Gastrocnemius medialis (tissue), 4 donors: Measurements from ENCODE around the gene PIP4K2B. TPM values are rescaled to one million over a fixed set of nuclear protein-coding genes. Genes with fewer than 3 reads are reported as not detected.

Experiments used
- ATAC-seq, 2 donors: fragments of 150-250 bp; one replicate each; pipeline ENCODE4 v1.9.1; 2016
- DNase-seq, 2 donors: peaks; one replicate each; pipeline ENCODE4 v3.0.0-alpha.2; 2019
- H3K27ac ChIP-seq, 4 donors: fragments of 200-600 bp; sonication (generic); 1 replicate in 1 of 4; 2 replicates in 3 of 4; pipeline ENCODE4 v1.5.1; 2016 to 2018; ENCODE audit warnings: mild to moderate bottlenecking in 2 of 4, moderate library complexity in 1 of 4
- H3K27me3 ChIP-seq, 3 donors: fragments of 200-600 bp; sonication (generic) in 2 of 3; 1 replicate in 1 of 3; 2 replicates in 2 of 3; pipeline versions ENCODE4 v1.5.1 to v1.6.0; 2016 to 2019; ENCODE audit warnings: mild to moderate bottlenecking in 1 of 3, moderate library complexity in 1 of 3
- H3K36me3 ChIP-seq, 2 donors: fragments of 200-600 bp; sonication (generic) in 1 of 2; one replicate each; pipeline ENCODE4 v1.5.1; 2017 to 2018
- H3K4me1 ChIP-seq, 2 donors: fragments of 200-600 bp; sonication (generic) in 1 of 2; one replicate each; pipeline ENCODE4 v1.5.1; 2016 to 2017; ENCODE audit warnings: mild to moderate bottlenecking in 2 of 2
- H3K4me3 ChIP-seq, 4 donors: fragments of 200-600 bp; sonication (generic) in 3 of 4; 1 replicate in 1 of 4; 2 replicates in 3 of 4; pipeline ENCODE4 v1.5.1; 2016 to 2019; ENCODE audit warnings: mild to moderate bottlenecking in 2 of 4
- H3K9me3 ChIP-seq, 3 donors: fragments of 200-600 bp; sonication (generic) in 2 of 3; 1 replicate in 1 of 3; 2 replicates in 2 of 3; pipeline ENCODE4 v1.5.1; 2016 to 2019
- POLR2A ChIP-seq, 2 donors: fragments of 450-650 bp; IDR thresholded peaks; one replicate each; pipeline ENCODE4 v1.6.1; 2017; ENCODE audit warnings: antibody characterized with exemption in 2 of 2, mild to moderate bottlenecking in 2 of 2, moderate library complexity in 2 of 2
- in situ Hi-C, 4 donors: fragments of 200-750 bp; cut with MboI; loops; one replicate each; pipeline versions ENCODE4 v1.15.0 to v1.8.0; 2017; ENCODE audit warnings: low sequenced_read_pairs in 4 of 4
- intact Hi-C: fragments of 100-400 bp; cut with DNase I; formaldehyde crosslinking; loops from one replicate; pipeline ENCODE4 v1.15.1; 2023; ENCODE audit warnings: low total_unique reads
- total RNA-seq, 4 donors: library from RNA; depleted of rRNA; stranded (reverse); fragments of >200 nt; gene quantifications; one replicate each; pipeline versions ENCODE4 v1.1.0 to v1.2.3, GENCODE V29; 2016
- TF ChIP-seq, protein P1 (sequence below), 5 experiments: fragments of 450-650 bp in 3 of 5; fragments of 200-600 bp in 2 of 5; sonication (generic) in 2 of 5; IDR thresholded peaks in 4 of 5; conservative IDR thresholded peaks in 1 of 5; 1 replicate in 4 of 5; 2 replicates in 1 of 5; pipeline ENCODE4 v1.5.1; 2016 to 2019; ENCODE audit warnings: antibody characterized with exemption in 5 of 5, mild to moderate bottlenecking in 3 of 5, moderate library complexity in 3 of 5

Gene PIP4K2B
- total RNA-seq, 4 donors from 2014 or later, result 57.2 to 97.0 (median 76.8) TPM

GRCh38 chr17:38746004-38746848, 53.1 kb downstream of the PIP4K2B start:
- DNase-seq (no peak), ATAC-seq (no peak)
- TF ChIP-seq POLR2A (IDR thresholded peaks at IDR 0.05), result no peak
- TF ChIP-seq, protein P1, sequence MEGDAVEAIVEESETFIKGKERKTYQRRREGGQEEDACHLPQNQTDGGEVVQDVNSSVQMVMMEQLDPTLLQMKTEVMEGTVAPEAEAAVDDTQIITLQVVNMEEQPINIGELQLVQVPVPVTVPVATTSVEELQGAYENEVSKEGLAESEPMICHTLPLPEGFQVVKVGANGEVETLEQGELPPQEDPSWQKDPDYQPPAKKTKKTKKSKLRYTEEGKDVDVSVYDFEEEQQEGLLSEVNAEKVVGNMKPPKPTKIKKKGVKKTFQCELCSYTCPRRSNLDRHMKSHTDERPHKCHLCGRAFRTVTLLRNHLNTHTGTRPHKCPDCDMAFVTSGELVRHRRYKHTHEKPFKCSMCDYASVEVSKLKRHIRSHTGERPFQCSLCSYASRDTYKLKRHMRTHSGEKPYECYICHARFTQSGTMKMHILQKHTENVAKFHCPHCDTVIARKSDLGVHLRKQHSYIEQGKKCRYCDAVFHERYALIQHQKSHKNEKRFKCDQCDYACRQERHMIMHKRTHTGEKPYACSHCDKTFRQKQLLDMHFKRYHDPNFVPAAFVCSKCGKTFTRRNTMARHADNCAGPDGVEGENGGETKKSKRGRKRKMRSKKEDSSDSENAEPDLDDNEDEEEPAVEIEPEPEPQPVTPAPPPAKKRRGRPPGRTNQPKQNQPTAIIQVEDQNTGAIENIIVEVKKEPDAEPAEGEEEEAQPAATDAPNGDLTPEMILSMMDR (IDR thresholded peaks at IDR 0.05 in 4 of 5, conservative IDR thresholded peaks at IDR 0.05 in 1 of 5), result no peak
- intact Hi-C loops (no loop called here), in situ Hi-C loops (no loop called here)
- Histone ChIP-seq H3K4me3 (peak overlapping the region; percentile 55 to 70 (median 64)), H3K27ac (peak overlapping the region in 3 of 4 donors; percentile 78 to 96 (median 81)), H3K9me3 (no peaks in the 10 kb centered on the region), H3K36me3 (no peaks in the 10 kb centered on the region), H3K27me3 (peaks cover 31 to 34% (median 32%) of the 10 kb centered on the region in 3 donors), H3K4me1 (peaks cover 28 to 41% of the 10 kb centered on the region in 2 donors)

DNA sequence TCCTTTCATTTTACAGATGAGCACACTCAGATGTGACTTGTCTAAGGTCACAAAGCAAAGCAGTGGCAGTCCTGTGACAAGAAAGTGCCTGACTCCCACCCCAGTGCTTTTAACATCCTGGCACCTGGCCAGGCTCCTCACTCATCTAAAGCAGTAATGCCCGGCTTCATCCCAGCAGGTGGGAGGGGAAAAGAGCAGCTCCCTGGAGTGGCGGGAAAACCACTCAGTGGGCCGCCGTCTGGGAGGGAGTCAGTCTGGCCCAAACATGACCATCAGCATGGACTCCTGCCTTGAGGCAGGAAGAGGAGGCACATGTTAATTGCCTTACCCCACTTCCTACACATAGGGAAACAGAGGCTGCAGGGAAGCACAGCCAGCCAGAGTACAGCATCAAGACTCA, 53.8 kb downstream of the PIP4K2B start:
- Histone ChIP-seq H3K27me3 (peaks cover 28 to 31% (median 30%) of the 10 kb centered on the region in 3 donors), H3K36me3 (no peaks in the 10 kb centered on the region), H3K4me3 (no peak overlapping the region), H3K9me3 (no peaks in the 10 kb centered on the region), H3K27ac (no peak overlapping the region), H3K4me1 (peaks cover 27 to 41% of the 10 kb centered on the region in 2 donors)
- TF ChIP-seq, protein P1 (IDR thresholded peaks at IDR 0.05 in 4 of 5, conservative IDR thresholded peaks at IDR 0.05 in 1 of 5), result no peak
- no peak for TF ChIP-seq POLR2A (IDR thresholded peaks at IDR 0.05)
- ATAC-seq (no peak), DNase-seq (no peak)
- intact Hi-C loops, result no loop called here
- in situ Hi-C loops, result no loop called here

DNA sequence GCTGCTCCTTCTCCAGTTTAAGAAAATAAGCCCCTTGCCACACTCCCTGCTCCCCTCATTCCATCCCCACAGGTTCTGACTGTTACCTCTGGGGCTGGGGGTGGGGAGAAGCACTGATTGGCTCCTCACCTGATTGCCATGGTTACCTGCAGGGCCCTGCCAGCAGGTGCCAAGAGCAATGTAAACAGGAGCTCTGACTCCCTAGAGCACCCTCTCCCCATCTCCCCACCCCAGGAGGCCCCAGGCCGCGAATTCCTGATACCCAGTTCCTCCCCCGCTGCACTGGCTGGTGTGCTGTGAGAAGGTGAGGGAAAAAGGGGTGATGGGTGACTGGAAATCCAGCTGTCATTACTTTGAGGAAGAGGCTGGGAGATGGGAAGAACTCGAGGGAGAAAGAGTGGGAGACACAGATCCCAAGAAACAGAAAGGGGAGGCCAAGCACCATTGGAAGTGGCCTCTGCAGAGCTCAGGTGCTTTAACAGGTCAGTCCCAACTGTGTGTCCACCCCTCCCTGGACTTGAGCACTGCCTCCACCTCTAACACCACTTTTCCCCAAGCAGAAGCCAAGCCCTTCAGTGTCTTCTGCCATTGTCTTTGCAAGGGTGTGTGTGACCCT, 55.7 kb downstream of the PIP4K2B start:
- TF ChIP-seq POLR2A (IDR thresholded peaks at IDR 0.05), result no peak
- TF ChIP-seq, protein P1 (IDR thresholded peaks at IDR 0.05 in 4 of 5, conservative IDR thresholded peaks at IDR 0.05 in 1 of 5), result no peak
- Histone ChIP-seq H3K4me1 (peaks cover 23 to 27% of the 10 kb centered on the region in 2 donors), H3K9me3 (no peaks in the 10 kb centered on the region), H3K36me3 (no peaks in the 10 kb centered on the region), H3K27me3 (peaks cover 11 to 21% (median 14%) of the 10 kb centered on the region in 3 donors), H3K4me3 (no peak overlapping the region), H3K27ac (peak overlapping the region in 1 of 4 donors; percentile 53)
- ATAC-seq (no peak), DNase-seq (no peak)
- in situ Hi-C loops, result no loop called here
- intact Hi-C loops, result no loop called here

DNA sequence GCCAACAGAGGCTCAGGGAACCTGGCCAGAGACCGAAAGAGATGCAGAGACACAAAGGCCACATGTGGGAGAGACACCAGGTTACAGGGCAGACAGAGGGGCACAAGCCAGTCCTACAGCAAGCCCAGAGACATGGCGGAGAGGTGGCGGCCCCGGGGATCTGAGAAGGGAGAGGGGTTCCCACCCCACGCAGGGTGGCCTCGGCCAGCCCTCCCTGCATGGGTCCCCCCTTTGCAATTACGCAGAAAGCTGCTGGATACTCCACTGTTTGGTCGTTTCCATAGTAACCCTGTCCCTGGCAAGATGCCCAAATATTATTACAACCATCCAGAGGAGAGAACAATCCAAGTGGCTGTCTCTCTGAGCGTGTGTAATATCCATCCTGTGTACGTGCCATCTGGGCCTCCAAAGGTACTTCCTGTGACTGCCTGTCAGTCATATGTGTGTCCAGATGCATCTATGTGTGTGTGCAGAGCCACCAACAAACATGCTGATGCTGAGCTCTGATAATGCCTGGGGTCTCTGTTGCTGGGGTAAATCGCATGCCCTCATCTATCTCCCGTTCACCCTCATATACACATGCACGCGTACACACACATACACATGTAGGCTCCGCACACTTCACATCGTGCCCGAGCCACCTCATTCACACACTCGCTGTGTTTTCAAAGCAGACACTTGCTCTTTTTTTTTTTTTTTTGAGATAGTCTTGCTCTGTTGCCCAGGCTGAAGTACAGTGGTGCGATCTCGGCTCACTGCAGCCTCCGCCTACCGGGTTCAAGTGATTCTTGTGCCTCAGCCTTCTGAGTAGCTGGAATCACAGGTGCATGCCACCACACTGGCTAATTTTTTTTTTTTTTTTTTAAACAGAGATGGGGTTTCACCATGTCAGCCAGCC, 56.7 kb downstream of the PIP4K2B start:
- Histone ChIP-seq H3K9me3 (no peaks in the 10 kb centered on the region), H3K4me3 (no peak overlapping the region), H3K4me1 (peaks cover 18 to 27% of the 10 kb centered on the region in 2 donors), H3K36me3 (no peaks in the 10 kb centered on the region), H3K27me3 (peaks cover 4 to 11% (median 7%) of the 10 kb centered on the region in 3 donors), H3K27ac (peak overlapping the region; percentile 50 to 70 (median 60))
- ATAC-seq (peak; percentile 43 to 47), DNase-seq (no peak)
- intact Hi-C loops, result no loop called here
- TF ChIP-seq, protein P1 (IDR thresholded peaks at IDR 0.05 in 4 of 5, conservative IDR thresholded peaks at IDR 0.05 in 1 of 5), result no peak
- no peak for TF ChIP-seq POLR2A (IDR thresholded peaks at IDR 0.05)
- in situ Hi-C loops, result no loop called here
